H1 (cell line): ENCODE data around the gene P4HA3. TPM values are rescaled to one million over a fixed set of nuclear protein-coding genes. Genes with fewer than 3 reads are reported as not detected.

Source experiments
- CTCF ChIA-PET: fragments of 300-600 bp; sonication (Branson Sonifier 250); formaldehyde crosslinking; loops from one replicate; lab custom pipeline; 2021; ENCODE audit not compliant: partially characterized antibody; lab: Charles Lee
- POLR2A ChIA-PET: fragments of 300-600 bp; sonication (Branson Sonifier 250); formaldehyde crosslinking; loops from one replicate; lab custom pipeline; 2021; ENCODE audit warnings: inconsistent platforms; ENCODE audit not compliant: partially characterized antibody; lab: Charles Lee
- DNase-seq, 2 experiments: peaks; one replicate each; pipeline versions ENCODE4 v3.0.0 to v3.0.0-alpha.2; 2010 to 2022; ENCODE audit warnings: low spot score in 2 of 2, low read depth in 1 of 2, mixed read lengths in 1 of 2
- FAIRE-seq: peaks from 2 replicates; lab custom pipeline; 2011; peaks lifted over from hg19 to GRCh38; lab: Jason Lieb, UNC
- H2AFZ ChIP-seq: 2 replicates; pipeline ENCODE4 v1.8.1; 2012; ENCODE audit warnings: low read length, inconsistent platforms
- H2AK5ac ChIP-seq: 2 replicates; pipeline ENCODE4 v1.6.1; 2013; ENCODE audit warnings: low read depth, low read length
- H2BK120ac ChIP-seq: replicated peaks from 2 replicates; pipeline ENCODE3; 2013; ENCODE audit warnings: low read depth, low read length, inconsistent platforms
- H2BK12ac ChIP-seq: 2 replicates; pipeline ENCODE4 v1.6.1; 2013; ENCODE audit warnings: low read depth, low read length
- H2BK15ac ChIP-seq: 2 replicates; pipeline ENCODE4 v1.6.1; 2013; ENCODE audit warnings: low read length
- H2BK20ac ChIP-seq: 2 replicates; pipeline ENCODE4 v1.6.1; 2013; ENCODE audit warnings: low read length
- H2BK5ac ChIP-seq: 2 replicates; pipeline ENCODE4 v1.6.1; 2013; ENCODE audit warnings: low read depth, low read length
- H3K14ac ChIP-seq: 2 replicates; pipeline ENCODE4 v1.6.1; 2013; ENCODE audit warnings: inconsistent platforms; ENCODE audit not compliant: insufficient read length
- H3K18ac ChIP-seq: 2 replicates; pipeline ENCODE4 v1.6.1; 2013; ENCODE audit warnings: low read length; ENCODE audit errors: extremely low read depth
- H3K23ac ChIP-seq: 2 replicates; pipeline ENCODE4 v1.6.1; 2013; ENCODE audit warnings: inconsistent platforms; ENCODE audit not compliant: insufficient read length
- H3K23me2 ChIP-seq: 2 replicates; pipeline ENCODE4 v1.6.1; 2013; ENCODE audit warnings: low read depth, low read length
- H3K27ac ChIP-seq: 2 replicates; pipeline ENCODE4 v1.6.1; 2011; ENCODE audit warnings: low read depth, low read length, inconsistent platforms
- H3K27me3 ChIP-seq, 4 experiments: replicated peaks in 1 of 4; 1 replicate in 1 of 4; 2 replicates in 3 of 4; pipeline versions ENCODE4 v1.6.1 to v1.8.1; 2011 to 2013; ENCODE audit warnings: low read length in 3 of 4, mild to moderate bottlenecking in 3 of 4, inconsistent platforms in 2 of 4, mixed read lengths in 2 of 4, moderate library complexity in 1 of 4; ENCODE audit not compliant: control insufficient read depth in 3 of 4, insufficient read depth in 3 of 4; ENCODE audit errors: extremely low read depth in 1 of 4
- H3K36me3 ChIP-seq, 4 experiments: 2 replicates each; pipeline versions ENCODE4 v1.6.1 to v1.8.1; 2011 to 2013; ENCODE audit warnings: mild to moderate bottlenecking in 4 of 4, low read length in 3 of 4, moderate library complexity in 2 of 4, control low read depth in 1 of 4, inconsistent platforms in 1 of 4; ENCODE audit not compliant: insufficient read depth in 4 of 4, control insufficient read depth in 2 of 4
- H3K4ac ChIP-seq: replicated peaks from 2 replicates; pipeline ENCODE3; 2013; ENCODE audit warnings: low read length, low read depth, mixed read lengths, inconsistent platforms; ENCODE audit not compliant: insufficient read length
- H3K4me1 ChIP-seq, 4 experiments: replicated peaks in 1 of 4; 1 replicate in 1 of 4; 2 replicates in 3 of 4; pipeline versions ENCODE4 v1.6.1 to v1.8.1; 2011 to 2013; ENCODE audit warnings: low read length in 3 of 4, inconsistent platforms in 2 of 4, mixed read lengths in 1 of 4; ENCODE audit not compliant: insufficient read depth in 4 of 4, control insufficient read depth in 3 of 4
- H3K4me2 ChIP-seq, 2 experiments: 2 replicates each; pipeline versions ENCODE4 v1.6.1 to v1.8.1; 2011 to 2013; ENCODE audit warnings: low read depth in 2 of 2, low read length in 2 of 2, control low read depth in 1 of 2, inconsistent platforms in 1 of 2, mild to moderate bottlenecking in 1 of 2; ENCODE audit not compliant: insufficient read depth in 1 of 2
- H3K4me3 ChIP-seq, 4 experiments: fragments of 200-600, 300-600 bp in 1 of 4; sonication (generic), shearing (Covaris generic), sonication (Bioruptor Twin) in 1 of 4; 2 replicates each; pipeline versions ENCODE4 v1.5.1 to v1.8.1; 2011 to 2016; ENCODE audit warnings: low read length in 4 of 4, low read depth in 3 of 4, control low read depth in 2 of 4, inconsistent platforms in 2 of 4, mild to moderate bottlenecking in 2 of 4, mixed read lengths in 1 of 4, moderate library complexity in 1 of 4; ENCODE audit not compliant: insufficient read depth in 2 of 4; ENCODE audit errors: extremely low read depth in 1 of 4
- H3K56ac ChIP-seq: replicated peaks from 2 replicates; pipeline ENCODE3; 2013; ENCODE audit warnings: low read depth, mild to moderate bottlenecking, mixed read lengths, low read length, inconsistent platforms; ENCODE audit not compliant: insufficient read length
- H3K79me1 ChIP-seq: 2 replicates; pipeline ENCODE4 v1.6.1; 2013; ENCODE audit warnings: low read depth, low read length, control low read depth
- H3K79me2 ChIP-seq, 2 experiments: 2 replicates each; pipeline versions ENCODE4 v1.6.1 to v1.8.1; 2012 to 2013; ENCODE audit warnings: low read length in 2 of 2, mild to moderate bottlenecking in 2 of 2, inconsistent platforms in 1 of 2; ENCODE audit not compliant: insufficient read depth in 2 of 2, control insufficient read depth in 1 of 2
- H3K9ac ChIP-seq, 4 experiments: replicated peaks in 1 of 4; 1 replicate in 1 of 4; 2 replicates in 3 of 4; pipeline versions ENCODE4 v1.6.1 to v1.8.1; 2011 to 2013; ENCODE audit warnings: low read depth in 3 of 4, low read length in 3 of 4, control low read depth in 2 of 4, mild to moderate bottlenecking in 2 of 4, moderate library complexity in 2 of 4, inconsistent platforms in 1 of 4; ENCODE audit errors: extremely low read depth in 1 of 4
- H3K9me3 ChIP-seq, 2 experiments: 2 replicates each; pipeline versions ENCODE4 v1.6.1 to v1.8.1; 2012 to 2013; ENCODE audit warnings: mild to moderate bottlenecking in 2 of 2, moderate library complexity in 2 of 2, control low read depth in 1 of 2, inconsistent platforms in 1 of 2, low read depth in 1 of 2, low read length in 1 of 2, mixed read lengths in 1 of 2; ENCODE audit not compliant: insufficient read depth in 2 of 2
- H4K20me1 ChIP-seq, 2 experiments: replicated peaks in 1 of 2; 2 replicates each; pipeline versions ENCODE3 to v1.8.1; 2011 to 2013; ENCODE audit warnings: inconsistent platforms in 2 of 2, low read length in 2 of 2, mild to moderate bottlenecking in 1 of 2; ENCODE audit not compliant: insufficient read depth in 2 of 2, control insufficient read depth in 1 of 2
- H4K5ac ChIP-seq: 2 replicates; pipeline ENCODE4 v1.6.1; 2013; ENCODE audit warnings: low read length, low read depth, mixed read lengths, inconsistent platforms; ENCODE audit not compliant: insufficient read length
- H4K8ac ChIP-seq: 2 replicates; pipeline ENCODE4 v1.8.0; 2013; ENCODE audit warnings: mild to moderate bottlenecking, moderate library complexity, low read length, inconsistent platforms; ENCODE audit not compliant: insufficient read depth; ENCODE audit errors: extremely low read depth
- H4K91ac ChIP-seq: replicated peaks from 2 replicates; pipeline ENCODE3; 2013; ENCODE audit warnings: low read length, mixed read lengths, inconsistent platforms; ENCODE audit not compliant: insufficient read length
- ZNF274 ChIP-seq: IDR thresholded peaks from 2 replicates; pipeline ENCODE4 v1.7.0; 2012; ENCODE audit warnings: low read length, borderline replicate concordance; ENCODE audit errors: extremely low read depth
- WGBS, 2 experiments: shearing (Covaris generic) in 1 of 2; methylation state at CpG; one replicate each; pipeline versions ENCODE4 v1.1.6 to v1.1.7; 2013 to 2015; ENCODE audit warnings: low lambda C conversion rate in 2 of 2, mixed read lengths in 2 of 2, inconsistent platforms in 1 of 2, low coverage in 1 of 2, missing lambda C conversion rate in 1 of 2; ENCODE audit not compliant: insufficient replicate concordance in 2 of 2, insufficient coverage in 1 of 2, insufficient read length in 1 of 2; ENCODE audit errors: extremely low coverage in 1 of 2, missing lambda C conversion rate in 1 of 2; 5-methylcytosine and 5-hydroxymethylcytosine counted together
- polyA plus RNA-seq, 7 experiments: library from polyadenylated mRNA; depleted of rRNA in 3 of 7; stranded (reverse) in 5 of 7; unstranded in 2 of 7; fragments of >200 nt in 5 of 7; fragments of 200-250 nt in 2 of 7; gene quantifications; 1 replicate in 5 of 7; 2 replicates in 1 of 7; 4 replicates in 1 of 7; pipeline versions ENCODE4 v1.2.1 to v1.2.3, GENCODE V29; 2011 to 2013; ENCODE audit warnings: missing spikeins in 2 of 7, mixed read lengths in 2 of 7
- total RNA-seq: library from RNA; stranded (reverse); fragmentation: NEBNext Ultra II Directional; extraction: Animal tissue kit (Norgen Biotek cat#: 25700); gene quantifications from 2 replicates; pipeline ENCODE4 v1.2.1, GENCODE V29; 2021

The P4HA3 gene
- total and polyA plus RNA-seq, 2 of the 8 experiments (the other 6 are each of a cell fraction or from before 2014, with no cell fraction given): 0.06 TPM; not detected in 1

DNA sequence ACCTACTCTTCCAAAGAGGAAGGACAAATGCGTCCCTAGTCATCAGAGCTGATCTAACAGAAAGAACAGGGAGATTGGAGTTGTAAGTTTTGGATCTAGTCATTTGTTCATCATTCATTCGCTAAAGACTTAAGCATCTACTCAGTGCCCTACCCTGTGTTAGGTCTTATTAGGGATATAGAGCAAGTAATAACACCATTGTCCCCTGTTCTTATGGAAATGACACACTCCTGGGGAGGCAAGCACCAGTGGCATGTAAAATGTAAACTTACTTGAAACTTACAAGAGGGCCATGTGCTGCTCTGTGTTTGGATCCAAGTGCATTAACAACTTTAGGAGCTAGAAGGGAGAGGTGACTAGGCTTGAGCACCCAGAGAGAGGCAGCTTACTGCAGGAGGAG is 61.9 kb downstream of the P4HA3 start:
- Histone ChIP-seq H4K8ac (no peak overlapping the region), H3K79me1 (no peaks in the 10 kb centered on the region), H3K18ac (no peak overlapping the region), H3K27me3 (no peaks in the 10 kb centered on the region), H2BK12ac (no peak overlapping the region), H3K9ac (no peak overlapping the region)
- CTCF ChIA-PET: interaction anchor here (1.5 kb wide), 1 partner anchor 34 kb away, joined by 3 read pairs; no protein-coding TSS in a partner anchor
- FAIRE-seq: no peak
- no peak for TF ChIP-seq ZNF274
- TF ChIP-seq, all 59 proteins: peak for 0
- H2BK20ac ChIP-seq: no peak overlapping the region
- H4K5ac ChIP-seq: no peak overlapping the region
- H3K4me1 ChIP-seq: peaks cover 0 to 4% (median 4%) of the 10 kb centered on the region in 4 experiments; a peak in 3 of 7 replicates
- H3K79me2 ChIP-seq: no peaks in the 10 kb centered on the region
- H3K4me3 ChIP-seq: no peak overlapping the region
- DNase-seq: no peak
- POLR2A ChIA-PET: interaction anchor here (1.0 kb wide), 1 partner anchor 9 kb away, joined by 3 read pairs; no protein-coding TSS in a partner anchor
- H2AK5ac ChIP-seq: no peak overlapping the region
- H3K36me3 ChIP-seq: peaks cover 5 to 39% (median 18%) of the 10 kb centered on the region in 4 experiments; a peak in 6 of 8 replicates
- no peaks in the 10 kb centered on the region for H3K9me3 ChIP-seq
- H3K23me2 ChIP-seq: no peaks in the 10 kb centered on the region
- H2BK120ac ChIP-seq: no peak overlapping the region
- no peak overlapping the region for H4K91ac ChIP-seq
- WGBS, 2 experiments: 85% methylated on average over 2 of the region's 2 CpGs; no CpG with 5 or more reads in 1 of the 2 experiments
- H2BK15ac ChIP-seq: no peak overlapping the region
- H3K14ac ChIP-seq: no peak overlapping the region
- H3K4me2 ChIP-seq: no peak overlapping the region
- H4K20me1 ChIP-seq: peaks cover 2% of the 10 kb centered on the region in 2 experiments
- H3K27ac ChIP-seq: no peak overlapping the region
- no peak overlapping the region for H3K23ac ChIP-seq
- H2AFZ ChIP-seq: no peak overlapping the region
- no peak overlapping the region for H3K4ac ChIP-seq
- H2BK5ac ChIP-seq: no peak overlapping the region
- H3K56ac ChIP-seq: no peak overlapping the region
